Endothelial cell of umbilical vein (primary cell): ENCODE data around the gene HTT. TPM values are rescaled to one million over a fixed set of nuclear protein-coding genes. Genes with fewer than 3 reads are reported as not detected.

Source experiments
- BruUV-seq: library from RNA; stranded (reverse); fragments of 400-500 nt; replicated peaks from 2 replicates; lab custom pipeline; 2021; lab: Mats Ljungman, UMichigan
- CTCF ChIA-PET: fragments of 300-600, 350-600 bp; sonication (Branson Sonifier 250); formaldehyde crosslinking; loops from one replicate; lab custom pipeline; 2021; ENCODE audit warnings: antibody characterized with exemption, inconsistent platforms; lab: Charles Lee
- POLR2A ChIA-PET: fragments of 300-600, 350-600 bp; sonication (Branson Sonifier 250); formaldehyde crosslinking; loops from one replicate; lab custom pipeline; 2021; ENCODE audit warnings: antibody characterized with exemption, inconsistent platforms; lab: Charles Lee
- DNase-seq: peaks from one replicate; pipeline ENCODE4 v3.0.0-alpha.2; 2011; ENCODE audit warnings: low read depth, low spot score
- FAIRE-seq: peaks from 2 replicates; lab custom pipeline; 2011; peaks lifted over from hg19 to GRCh38; lab: Jason Lieb, UNC
- H2AFZ ChIP-seq: 2 replicates; pipeline ENCODE4 v1.6.0; 2012; ENCODE audit warnings: low read depth, low read length, control low read depth, inconsistent platforms
- H3K27ac ChIP-seq: 2 replicates; pipeline ENCODE4 v1.5.1; 2011; ENCODE audit warnings: low read depth, mild to moderate bottlenecking, control low read depth, low read length, moderate library complexity; ENCODE audit not compliant: insufficient read depth
- H3K27me3 ChIP-seq, 2 experiments: 2 replicates each; pipeline versions ENCODE4 v1.6.0 to v1.6.1; 2011; ENCODE audit warnings: low read length in 2 of 2, mixed read lengths in 1 of 2; ENCODE audit not compliant: control insufficient read depth in 2 of 2, insufficient read depth in 2 of 2
- H3K36me3 ChIP-seq, 2 experiments: 2 replicates in 1 of 2; 3 replicates in 1 of 2; pipeline ENCODE4 v1.5.1; 2011; ENCODE audit warnings: low read length in 2 of 2, mild to moderate bottlenecking in 1 of 2, moderate library complexity in 1 of 2; ENCODE audit not compliant: control insufficient read depth in 2 of 2, insufficient read depth in 2 of 2; ENCODE audit errors: extremely low read depth in 1 of 2
- H3K4me1 ChIP-seq: 3 replicates; pipeline ENCODE4 v1.5.1; 2011; ENCODE audit warnings: mild to moderate bottlenecking, low read length; ENCODE audit not compliant: control insufficient read depth, insufficient read depth; ENCODE audit errors: extremely low read depth
- H3K4me2 ChIP-seq: 2 replicates; pipeline ENCODE4 v1.6.1; 2011; ENCODE audit warnings: low read length, control low read depth, mixed read lengths; ENCODE audit not compliant: insufficient read depth
- H3K4me3 ChIP-seq, 3 experiments: fragments of 200-600 bp in 1 of 3; sonication (generic), shearing (Covaris generic) in 1 of 3; replicated peaks in 1 of 3; 2 replicates each; pipeline ENCODE4 v1.5.1; 2011 to 2016; ENCODE audit warnings: control low read depth in 3 of 3, low read length in 3 of 3, mild to moderate bottlenecking in 2 of 3, inconsistent platforms in 1 of 3, low read depth in 1 of 3, moderate library complexity in 1 of 3; ENCODE audit not compliant: insufficient read depth in 1 of 3
- H3K79me2 ChIP-seq: 2 replicates; pipeline ENCODE4 v1.6.0; 2012; ENCODE audit warnings: low read length, inconsistent platforms; ENCODE audit not compliant: control insufficient read depth, insufficient read depth
- H3K9ac ChIP-seq: replicated peaks from 2 replicates; pipeline ENCODE3; 2011; ENCODE audit warnings: low read length, control low read depth; ENCODE audit not compliant: insufficient read depth; ENCODE audit errors: extremely low read depth
- H3K9me1 ChIP-seq: replicated peaks from 3 replicates; pipeline ENCODE4 v1.6.0; 2011; ENCODE audit warnings: mild to moderate bottlenecking, low read length; ENCODE audit not compliant: control insufficient read depth, insufficient read depth; ENCODE audit errors: extremely low read depth
- H3K9me3 ChIP-seq: replicated peaks from 2 replicates; pipeline ENCODE4 v1.5.1; 2012; ENCODE audit warnings: low read length, inconsistent platforms; ENCODE audit not compliant: control insufficient read depth, insufficient read depth
- H4K20me1 ChIP-seq: replicated peaks from 2 replicates; pipeline ENCODE3; 2011; ENCODE audit warnings: mild to moderate bottlenecking, low read length; ENCODE audit not compliant: control insufficient read depth, insufficient read depth; ENCODE audit errors: extremely low read depth
- CTCF ChIP-seq, 2 donors: IDR thresholded peaks; 1 replicate in 1 of 2; 2 replicates in 1 of 2; pipeline ENCODE4 v1.5.1; 2011; ENCODE audit warnings: low read length in 2 of 2, mild to moderate bottlenecking in 2 of 2, moderate library complexity in 2 of 2, control low read depth in 1 of 2, inconsistent platforms in 1 of 2, low read depth in 1 of 2; ENCODE audit not compliant: insufficient read depth in 1 of 2; ENCODE audit errors: extremely low read depth in 1 of 2
- EZH2 ChIP-seq: IDR thresholded peaks from 2 replicates; pipeline ENCODE4 v1.6.1; 2012; ENCODE audit warnings: borderline replicate concordance, low read depth, mild to moderate bottlenecking, moderate library complexity, low read length, inconsistent platforms; ENCODE audit not compliant: severe bottlenecking
- FOS ChIP-seq: IDR thresholded peaks from 2 replicates; pipeline ENCODE4 v1.6.1; 2011; ENCODE audit warnings: mild to moderate bottlenecking, low read length, moderate library complexity, borderline replicate concordance; ENCODE audit not compliant: insufficient read depth
- GATA2 ChIP-seq: IDR thresholded peaks from 2 replicates; pipeline ENCODE4 v1.7.0; 2011; ENCODE audit warnings: low read depth, mild to moderate bottlenecking, moderate library complexity, mixed read lengths, low read length; ENCODE audit not compliant: insufficient read length, insufficient read depth
- JUN ChIP-seq: IDR thresholded peaks from 2 replicates; pipeline ENCODE4 v1.6.1; 2011; ENCODE audit warnings: borderline replicate concordance, low read depth; ENCODE audit not compliant: insufficient read length, insufficient read depth
- MAX ChIP-seq: IDR thresholded peaks from 2 replicates; pipeline ENCODE4 v1.6.1; 2011; ENCODE audit not compliant: insufficient read depth, insufficient read length
- MYC ChIP-seq: IDR thresholded peaks from one replicate; pipeline ENCODE4 v1.6.1; 2011; ENCODE audit warnings: mild to moderate bottlenecking, low read depth, low read length
- POLR2A ChIP-seq: IDR thresholded peaks from 2 replicates; pipeline ENCODE4 v1.6.1; 2012; ENCODE audit warnings: low read depth, mild to moderate bottlenecking, control low read depth, low read length
- POLR2AphosphoS5 ChIP-seq: IDR thresholded peaks from 2 replicates; pipeline ENCODE4 v1.6.1; 2012; ENCODE audit warnings: low read depth, mild to moderate bottlenecking, control low read depth, low read length, moderate library complexity; ENCODE audit not compliant: insufficient read depth
- dilution Hi-C: fragments of 300-500 bp; cut with MboI; formaldehyde crosslinking; loops from one replicate; pipeline ENCODE4 v1.15.0; 2019; ENCODE audit warnings: low sequenced_read_pairs; ENCODE audit not compliant: extremely low pct_ligation_motif_present
- intact Hi-C: fragments of 100-400 bp; cut with micrococcal nuclease; formaldehyde crosslinking; loops from one replicate; pipeline ENCODE4 v1.10.0; 2022
- polyA plus RNA-seq, 4 experiments: library from polyadenylated mRNA; depleted of rRNA in 3 of 4; stranded (reverse) in 3 of 4; unstranded in 1 of 4; fragments of >200 nt; gene quantifications; 2 replicates each; pipeline versions ENCODE4 v1.2.1 to v1.2.3, GENCODE V29; 2011 to 2012; ENCODE audit warnings: missing spikeins in 1 of 4
- total RNA-seq: library from RNA; stranded (reverse); gene quantifications from 2 replicates; pipeline ENCODE4 v1.2.3, GENCODE V29; 2021

Gene HTT
- total and polyA plus RNA-seq, 2 donors (not counting 3 experiments of a cell fraction or from before 2014, with no cell fraction given): 15.7 to 61.2 TPM

- no peaks in the 10 kb centered on the region for H3K9me1 ChIP-seq
- no TSS peak for BruUV-seq
- ChIA-PET POLR2A (interaction anchor here (0.8 kb wide), 1 partner anchor 23 kb away, joined by 3 read pairs; no protein-coding TSS in a partner anchor), CTCF (interaction anchor here (0.9 to 7.5 kb wide), 5 partner anchors 8 to 369 kb away, joined by 3 to 264 read pairs (median 3); no protein-coding TSS in a partner anchor)
- TF ChIP-seq FOS (peak; percentile 85), MYC (no peak), GATA2 (peak; percentile 52), JUN (peak; percentile 94), POLR2AphosphoS5 (peak; percentile 70), EZH2 (no peak)
- no peaks in the 10 kb centered on the region for H4K20me1 ChIP-seq
- intact Hi-C loops: loop anchor here (1.0 to 5.0 kb wide), 3 partner anchors 11 to 221 kb away; partner anchors contain the start of gene RGS12
- H3K4me1 ChIP-seq: peaks cover 55% of the 10 kb centered on the region
- DNase-seq: peak; percentile 86
- peak; percentile 85 for FAIRE-seq
- no peak overlapping the region for H2AFZ ChIP-seq
- peak overlapping the region; percentile 82 for H3K9ac ChIP-seq
- no peaks in the 10 kb centered on the region for H3K27me3 ChIP-seq
- no peaks in the 10 kb centered on the region for H3K9me3 ChIP-seq
- H3K4me2 ChIP-seq: peak overlapping the region; percentile 63
- peak overlapping the region; percentile 95 for H3K27ac ChIP-seq
- peaks cover 2% of the 10 kb centered on the region for H3K79me2 ChIP-seq
- H3K4me3 ChIP-seq: peak overlapping the region; percentile 14 to 36 (median 21)
- peaks cover 8 to 17% of the 10 kb centered on the region in 2 experiments for H3K36me3 ChIP-seq
- dilution Hi-C loops: no loop called here
Observed at GRCh38 chr4:3111461-3111860, 37.0 kb downstream of the HTT start.

- Histone ChIP-seq H3K79me2 (peaks cover 2% of the 10 kb centered on the region), H3K4me2 (peak overlapping the region; percentile 63), H3K27me3 (no peaks in the 10 kb centered on the region), H4K20me1 (no peaks in the 10 kb centered on the region), H3K4me1 (peaks cover 49% of the 10 kb centered on the region), H3K36me3 (peaks cover 10 to 21% of the 10 kb centered on the region in 2 experiments), H3K9me1 (no peaks in the 10 kb centered on the region), H3K9ac (peak overlapping the region; percentile 82), H3K4me3 (peak overlapping the region in 1 of 3 experiments; percentile 36), H2AFZ (no peak overlapping the region), H3K27ac (peak overlapping the region; percentile 95), H3K9me3 (no peaks in the 10 kb centered on the region)
- BruUV-seq: no TSS peak
- DNase-seq (peak; percentile 39), FAIRE-seq (peak; percentile 50)
- ChIA-PET CTCF (interaction anchor here (0.9 to 7.5 kb wide), 6 partner anchors 7 to 368 kb away, joined by 3 to 264 read pairs (median 4); no protein-coding TSS in a partner anchor), POLR2A (no interaction called here)
- intact Hi-C loops: loop anchor here (5.0 kb wide), 1 partner anchor 220 kb away; no protein-coding TSS in a partner anchor
- TF ChIP-seq POLR2AphosphoS5: no peak
- TF ChIP-seq EZH2: no peak
- TF ChIP-seq FOS: no peak
- no peak for TF ChIP-seq CTCF (IDR thresholded peaks at IDR 0.05; ENCODE audit: extremely low read depth in 1 of 2, insufficient read depth in 1 of 2, low read depth in 1 of 2, low read length in 2 of 2)
- no peak for TF ChIP-seq MAX
- TF ChIP-seq POLR2A: no peak
- TF ChIP-seq JUN: no peak
- no peak for TF ChIP-seq GATA2
- TF ChIP-seq MYC: no peak
- dilution Hi-C loops: no loop called here
Observed at GRCh38 chr4:3112201-3112600, 37.7 kb downstream of the HTT start.
